G401 (cell line): Measurements from ENCODE around the gene ZNF423. TPM values are rescaled to one million over a fixed set of nuclear protein-coding genes. Genes with fewer than 3 reads are reported as not detected.
"Not testable (repeated sequence)": the region's sequence is repeated elsewhere in the genome, so short reads cannot be mapped to it uniquely, and the experiment has no call there.

Experiments used
- DNase-seq: peaks from one replicate; pipeline ENCODE4 v3.0.0-alpha.2; 2015; ENCODE audit warnings: low spot score
- in situ Hi-C: cut with HindIII; loops from 2 replicates; pipeline ENCODE4 v1.10.0; 2016; ENCODE audit warnings: low sequenced_read_pairs, mixed read lengths
- total RNA-seq: library from RNA; depleted of rRNA; stranded (reverse); fragments of >200 nt; shearing (Covaris generic); gene quantifications from 2 replicates; pipeline ENCODE4 v1.2.3, GENCODE V29; 2014

The ZNF423 gene
- total RNA-seq, 1 experiment from 2014 or later = 0.07 TPM

DNA sequence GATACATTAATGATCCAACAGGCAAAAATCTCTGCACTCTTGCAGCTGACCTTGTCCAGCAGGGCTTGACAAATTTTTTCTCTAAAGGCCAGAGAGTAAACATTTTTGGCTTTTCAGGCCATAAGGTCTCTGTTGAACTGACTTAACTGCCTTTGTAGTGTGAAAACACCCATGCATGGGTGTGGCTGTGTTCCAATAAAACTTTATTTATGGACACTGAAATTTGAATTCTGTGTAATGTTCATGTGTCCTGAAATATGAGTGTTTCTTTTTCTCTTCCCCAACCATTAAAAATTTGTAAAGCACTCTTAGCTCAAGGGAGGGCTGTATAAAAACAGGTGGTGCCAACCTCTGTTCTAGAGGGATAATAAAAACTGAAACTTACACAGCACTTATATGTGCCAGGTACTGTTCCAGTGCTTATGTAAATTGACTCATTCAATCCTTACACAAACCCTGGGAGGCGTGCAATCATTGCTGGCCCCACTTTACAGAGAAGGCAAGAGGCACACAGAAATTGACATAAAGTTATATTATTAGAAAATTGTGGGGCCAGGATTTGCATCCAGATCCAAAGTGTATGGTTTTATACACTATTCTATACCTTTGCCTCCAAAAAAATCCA is 18.8 kb upstream of the ZNF423 start:
- in situ Hi-C loops = no loop called here
- no peak for DNase-seq

DNA sequence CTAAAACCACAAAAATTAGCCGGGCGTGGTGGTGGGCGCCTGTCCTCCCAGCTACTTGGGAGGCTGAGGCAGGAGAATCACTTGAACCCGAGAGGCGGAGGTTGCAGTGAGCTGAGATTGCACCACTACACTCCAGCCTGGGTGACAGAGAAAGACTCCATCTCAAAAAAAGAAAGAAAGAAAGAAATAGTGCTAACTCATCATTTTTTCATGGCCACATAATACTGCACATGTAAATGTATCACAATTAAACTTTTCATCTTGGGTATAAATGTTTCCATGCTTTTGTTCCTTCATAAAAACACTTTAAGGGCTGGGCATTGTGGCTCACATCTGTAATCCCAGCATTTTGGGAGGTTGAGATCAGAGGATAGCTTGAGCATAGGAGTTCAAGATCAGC is 15.9 kb upstream of the ZNF423 start:
- DNase-seq, in situ Hi-C loops: not testable (repeated sequence)

DNA sequence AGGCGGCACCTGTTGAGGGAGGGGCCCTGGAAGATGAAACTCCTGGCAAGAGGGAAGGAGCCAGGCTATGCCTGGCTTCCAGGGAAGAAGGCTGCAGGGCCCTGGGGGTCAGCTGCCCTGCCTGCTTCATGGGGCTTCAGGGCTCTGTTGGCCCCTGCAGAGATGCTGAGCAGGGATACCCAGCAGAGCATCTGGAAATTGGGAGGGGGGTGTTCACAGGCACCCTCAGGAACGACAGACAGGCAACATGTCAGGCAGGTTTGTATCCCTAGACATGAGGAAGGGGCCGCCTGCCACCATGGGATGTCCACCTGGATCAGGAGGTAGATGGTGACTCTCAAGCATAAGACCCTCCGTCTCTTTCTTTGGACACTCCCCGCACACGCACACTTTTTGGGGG is 13.8 kb upstream of the ZNF423 start:
- DNase-seq = no peak
- in situ Hi-C loops = no loop called here

DNA sequence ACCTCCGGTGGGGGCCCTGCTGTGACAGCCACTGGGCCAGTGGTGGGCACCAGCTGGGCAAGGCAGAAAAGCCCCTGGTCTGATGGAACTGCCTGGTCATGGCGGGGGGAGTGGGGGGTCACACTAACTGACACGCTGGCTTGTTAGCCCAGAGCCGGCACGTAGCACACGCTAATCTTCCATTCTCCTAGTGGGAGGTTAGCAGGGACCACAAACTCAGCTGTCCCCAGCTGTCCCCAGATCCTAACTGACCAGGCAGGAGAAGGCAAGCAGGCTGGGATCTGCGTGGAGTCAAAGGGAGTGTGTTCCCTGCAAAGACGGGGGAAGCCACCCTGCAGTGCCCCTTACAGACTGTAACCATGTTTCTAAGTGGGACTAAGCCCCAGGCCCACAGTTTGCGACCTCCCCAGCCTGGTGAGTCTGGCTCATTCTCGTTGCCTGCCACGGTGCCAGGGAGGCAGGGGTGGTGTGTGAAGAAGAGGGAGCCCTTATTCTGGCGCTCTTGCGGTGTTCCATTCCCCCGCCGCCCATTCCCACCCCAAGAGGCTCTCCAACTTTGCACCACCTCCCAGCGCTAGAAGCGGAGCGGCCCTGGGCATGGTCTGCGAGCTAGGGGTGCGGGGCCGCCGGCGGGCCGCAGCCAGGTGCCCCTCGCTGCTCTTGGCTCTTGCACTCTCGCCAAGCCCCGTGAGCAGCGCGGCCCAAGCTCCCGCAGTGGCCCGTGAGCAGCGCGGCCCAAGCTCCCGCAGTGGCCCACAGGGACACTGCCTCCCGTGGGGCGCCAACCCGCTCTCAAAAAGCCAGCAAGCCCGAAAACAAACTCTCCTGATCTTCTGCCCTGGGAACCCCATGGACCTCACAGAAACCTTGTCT is 12.1 kb upstream of the ZNF423 start:
- DNase-seq = no peak
- in situ Hi-C loops = no loop called here

DNA sequence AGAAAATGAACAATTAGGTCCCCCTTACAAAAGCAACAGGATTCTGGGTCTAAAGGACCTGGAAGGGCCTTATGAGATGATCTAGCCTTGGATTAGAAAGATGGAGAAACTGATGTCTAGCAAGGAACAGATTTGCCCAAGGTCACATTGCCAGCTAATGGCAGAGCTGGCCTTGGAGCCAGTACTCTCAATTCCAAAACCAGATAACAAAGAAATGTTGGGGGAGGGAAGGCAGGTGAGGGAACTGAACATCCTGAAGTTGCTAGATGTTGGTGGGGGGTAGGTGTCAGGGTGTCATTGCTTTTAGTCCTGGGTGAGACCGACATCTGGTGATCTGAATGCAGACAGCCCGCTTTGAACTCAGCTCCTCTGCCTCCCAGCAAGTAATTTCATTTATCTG is 11.3 kb upstream of the ZNF423 start:
- DNase-seq = no peak
- in situ Hi-C loops = no loop called here

DNA sequence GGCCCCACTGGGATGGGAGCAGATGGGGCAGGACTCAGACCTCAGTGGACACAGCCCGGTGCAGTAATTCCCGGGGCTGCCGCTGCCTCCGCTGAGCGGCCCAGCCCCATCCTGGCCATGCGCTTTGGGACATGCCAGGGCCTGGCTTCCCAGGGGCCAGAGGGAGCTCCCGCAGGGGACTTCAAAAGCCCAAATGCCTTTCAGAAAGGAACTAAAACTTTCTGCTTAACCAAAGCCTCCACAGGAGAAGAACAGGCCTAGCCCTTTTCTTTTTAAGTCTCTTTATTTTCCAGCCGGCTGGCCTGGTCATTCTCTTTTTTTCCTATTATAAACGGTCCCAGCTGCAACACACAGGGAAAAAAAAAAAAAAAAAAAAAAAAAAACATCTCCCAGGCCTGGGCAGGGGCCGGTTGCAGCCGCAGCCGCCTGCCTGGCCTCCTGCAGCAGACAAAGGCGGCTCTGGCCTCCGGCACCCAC is 10.7 kb upstream of the ZNF423 start:
- in situ Hi-C loops = no loop called here
- DNase-seq = no peak

DNA sequence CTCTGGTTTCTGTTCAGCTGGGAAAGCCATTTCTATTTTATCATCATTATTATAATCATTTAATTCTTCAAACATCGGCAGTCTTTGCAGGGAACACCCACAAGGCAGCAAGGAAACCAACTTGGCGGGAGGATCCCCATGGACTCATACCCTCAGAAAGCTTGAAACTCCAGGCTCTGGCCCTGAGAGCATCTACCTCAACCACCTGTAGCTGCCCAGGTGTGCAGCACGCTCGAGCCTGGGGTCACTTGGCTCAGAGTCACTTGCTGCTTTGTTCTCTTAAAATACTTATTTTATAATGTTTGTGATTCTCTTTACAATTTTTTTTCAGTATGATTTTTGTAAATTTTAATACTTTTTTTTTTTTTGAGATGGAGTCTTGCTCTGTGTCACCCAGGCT is 6.8 kb upstream of the ZNF423 start:
- in situ Hi-C loops = no loop called here
- no peak for DNase-seq

DNA sequence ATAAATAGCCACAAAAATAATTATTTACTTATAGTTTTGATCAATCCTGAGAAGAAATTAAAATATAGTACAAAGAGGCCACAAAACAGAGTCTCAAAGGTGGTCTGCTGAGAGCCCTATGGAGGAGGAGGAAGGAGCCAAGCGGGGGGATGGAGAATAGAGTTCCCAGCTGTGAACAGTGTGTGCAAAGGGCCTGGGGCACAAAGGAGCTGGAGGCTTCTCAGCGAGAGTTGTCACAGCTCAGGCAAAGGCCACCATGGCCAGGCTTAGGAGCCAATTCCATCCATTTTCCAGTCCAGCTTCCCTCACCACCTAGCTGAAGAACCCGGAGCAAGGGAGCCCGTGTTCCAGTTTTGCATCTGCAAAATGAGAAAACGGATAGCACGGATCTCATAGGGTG is 5.4 kb upstream of the ZNF423 start:
- in situ Hi-C loops = no loop called here
- no peak for DNase-seq

DNA sequence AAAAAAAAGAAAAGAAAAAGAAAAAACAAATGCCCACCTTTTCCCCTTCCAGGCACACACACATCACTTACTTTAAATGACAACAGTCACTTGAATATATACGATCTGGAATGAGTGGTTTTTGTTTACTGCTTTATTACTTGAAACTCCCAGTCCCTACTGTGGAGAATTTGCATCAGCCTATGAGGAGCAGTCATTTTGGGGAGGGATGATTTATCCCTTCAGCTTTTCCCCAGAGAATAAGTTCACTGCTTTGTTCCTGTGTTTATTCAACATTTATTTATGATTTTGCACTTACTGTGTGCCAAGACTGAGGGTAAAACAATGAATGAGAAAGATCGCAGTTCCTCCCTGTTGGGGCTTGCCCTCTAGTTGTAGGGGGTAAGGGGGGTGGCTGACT is 4.7 kb upstream of the ZNF423 start:
- in situ Hi-C loops = no loop called here
- DNase-seq = no peak

DNA sequence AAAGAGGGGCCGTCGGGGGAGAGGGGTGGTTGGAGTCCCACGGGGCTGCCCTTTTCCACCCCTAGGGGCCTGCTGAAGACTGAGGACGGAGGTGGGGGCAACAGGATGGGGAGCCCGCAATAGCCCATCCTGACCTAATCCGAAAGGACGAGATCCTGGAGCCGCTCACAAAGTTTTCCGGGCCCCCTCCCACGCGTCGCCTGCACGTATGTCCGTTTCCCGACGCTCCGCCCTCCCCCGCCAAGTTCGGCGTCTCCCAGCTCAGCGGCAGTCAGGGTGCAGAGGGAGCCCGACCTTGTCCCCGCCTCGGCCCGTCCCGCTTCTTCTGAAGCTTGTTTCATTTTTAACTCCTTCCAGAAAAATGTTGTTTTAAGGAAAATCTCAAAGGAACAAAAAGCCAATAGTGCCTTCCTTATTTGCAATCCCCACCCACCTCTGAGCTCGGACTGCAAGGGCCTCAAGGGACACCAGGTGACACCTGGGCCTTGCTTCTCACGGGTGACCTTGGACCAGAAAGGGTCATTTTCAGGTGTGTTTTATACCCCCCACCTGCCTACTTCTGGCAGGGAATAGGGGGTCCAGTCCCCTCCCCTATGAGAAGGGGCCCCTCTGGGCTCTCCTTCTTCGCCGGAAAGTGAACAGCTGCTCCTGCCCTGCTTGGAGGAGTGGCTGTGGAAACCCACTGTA is 3.4 kb upstream of the ZNF423 start:
- in situ Hi-C loops = no loop called here
- DNase-seq = no peak

DNA sequence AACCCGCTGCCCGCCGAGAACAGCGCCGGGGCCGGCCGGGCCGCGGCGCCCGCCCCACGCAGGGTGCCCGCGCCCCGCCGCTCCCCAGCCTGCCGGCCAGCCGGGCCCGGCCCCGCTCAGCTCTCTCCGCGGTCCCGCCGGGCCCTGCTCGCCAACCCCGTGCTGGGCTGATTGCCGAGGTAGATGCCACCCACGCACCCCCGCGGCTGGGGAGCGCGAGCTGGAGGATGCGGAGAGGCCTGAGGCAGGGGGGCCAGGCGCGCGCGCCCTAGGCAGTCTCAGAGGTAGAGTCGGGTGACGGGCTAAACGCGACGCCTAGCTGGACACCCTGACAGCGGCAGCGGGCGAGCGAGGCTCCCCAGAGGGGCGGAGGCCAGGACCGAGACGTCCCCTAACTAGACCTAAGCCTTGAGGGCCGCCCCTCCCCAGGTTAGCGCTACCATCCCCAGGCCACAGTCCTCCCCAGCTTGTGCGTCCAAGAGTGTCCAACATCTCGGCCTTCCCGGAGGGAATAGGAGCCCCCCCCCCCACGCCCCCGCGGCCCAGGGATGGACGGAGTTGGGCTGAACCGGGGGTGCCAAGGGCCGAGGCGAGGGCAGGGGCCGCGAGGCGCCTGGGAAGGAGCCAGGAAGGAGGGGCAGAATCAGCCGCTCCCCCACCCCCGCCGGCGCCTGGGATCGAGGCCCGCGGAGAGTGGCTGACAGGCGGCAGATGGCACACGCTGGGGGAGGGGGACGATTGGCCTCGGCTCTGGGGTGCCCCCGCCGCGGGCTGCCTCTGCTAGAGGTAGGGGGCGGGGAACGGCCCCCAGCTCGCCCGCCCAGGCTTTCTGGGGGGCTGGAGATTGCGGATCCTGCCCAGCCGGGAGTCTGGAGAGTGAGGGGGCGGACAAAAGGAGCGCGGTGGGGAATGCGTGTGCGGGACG is 2.5 kb upstream of the ZNF423 start:
- in situ Hi-C loops = no loop called here
- peak; percentile 42 for DNase-seq

DNA sequence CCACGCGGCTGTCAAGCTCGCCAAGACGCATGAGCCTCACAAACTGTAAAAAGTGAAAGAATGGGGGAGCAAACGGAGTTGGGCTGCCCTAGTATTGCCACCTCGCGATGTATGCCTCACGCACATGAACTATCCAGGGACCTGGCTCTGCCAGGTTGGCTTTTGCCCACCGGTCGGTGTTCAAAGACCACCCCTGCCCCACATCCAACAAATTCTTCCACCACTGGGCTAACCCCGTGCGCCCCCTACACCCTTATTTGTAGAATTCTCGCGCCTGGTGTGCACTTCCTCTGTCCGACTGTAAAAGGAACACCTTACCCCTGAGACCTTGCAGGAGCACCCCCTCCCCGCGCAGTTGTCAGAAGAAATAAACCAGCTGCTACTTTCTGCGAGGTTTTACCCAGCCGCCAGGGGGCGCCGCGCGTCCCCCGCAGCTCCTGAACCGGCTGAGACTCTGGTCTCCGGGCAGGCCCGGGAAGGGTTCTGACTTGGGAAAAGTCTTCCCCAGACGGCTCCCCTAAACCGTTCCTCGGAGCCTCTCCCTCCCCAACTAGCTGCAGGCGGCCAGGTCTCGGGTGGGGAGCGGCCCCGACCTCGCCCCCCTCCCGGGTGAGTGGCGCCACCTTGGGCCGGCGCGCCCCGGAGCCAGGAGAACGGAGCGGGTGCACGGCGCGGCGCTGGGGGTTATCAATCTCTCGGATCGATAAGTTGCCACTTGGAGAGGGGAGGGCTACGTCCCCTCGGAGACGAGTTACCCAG is 1.7 kb upstream of the ZNF423 start:
- in situ Hi-C loops = no loop called here
- peak; percentile 39 for DNase-seq

DNA sequence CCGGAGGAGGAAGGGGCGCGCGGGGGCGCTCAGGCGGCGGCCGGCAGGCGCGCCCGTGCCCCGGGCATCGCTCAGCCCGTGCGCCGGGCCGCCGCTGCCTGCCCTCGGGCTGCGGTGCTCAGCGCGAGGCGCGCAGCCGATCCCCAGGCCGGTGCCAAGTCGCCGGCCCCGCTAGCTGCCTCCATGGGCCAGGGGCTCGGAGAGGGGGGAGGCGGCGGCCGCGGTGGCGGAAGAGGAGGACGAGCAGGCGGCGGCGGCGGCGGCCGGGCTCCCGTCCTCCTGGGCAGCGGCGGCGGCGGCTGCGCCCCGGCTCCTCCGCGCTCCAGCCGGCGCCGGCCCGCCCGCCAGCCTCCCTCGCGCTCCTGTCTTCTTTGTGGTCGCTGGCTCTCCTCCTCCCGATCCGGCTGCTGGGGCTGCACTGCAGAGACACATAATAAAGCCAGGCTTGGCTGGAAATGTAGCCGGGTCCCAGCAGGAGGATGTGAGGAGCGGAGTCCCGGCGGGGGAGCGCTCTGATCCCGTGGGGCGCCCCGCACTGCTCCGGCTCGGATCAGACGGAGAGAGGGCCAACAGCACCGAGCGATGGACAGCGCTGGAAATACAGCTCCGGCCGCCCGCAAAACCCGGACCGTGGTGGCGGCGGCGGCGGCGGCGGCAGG is 889 bp upstream of the ZNF423 start:
- in situ Hi-C loops = no loop called here
- peak; percentile 78 for DNase-seq

DNA sequence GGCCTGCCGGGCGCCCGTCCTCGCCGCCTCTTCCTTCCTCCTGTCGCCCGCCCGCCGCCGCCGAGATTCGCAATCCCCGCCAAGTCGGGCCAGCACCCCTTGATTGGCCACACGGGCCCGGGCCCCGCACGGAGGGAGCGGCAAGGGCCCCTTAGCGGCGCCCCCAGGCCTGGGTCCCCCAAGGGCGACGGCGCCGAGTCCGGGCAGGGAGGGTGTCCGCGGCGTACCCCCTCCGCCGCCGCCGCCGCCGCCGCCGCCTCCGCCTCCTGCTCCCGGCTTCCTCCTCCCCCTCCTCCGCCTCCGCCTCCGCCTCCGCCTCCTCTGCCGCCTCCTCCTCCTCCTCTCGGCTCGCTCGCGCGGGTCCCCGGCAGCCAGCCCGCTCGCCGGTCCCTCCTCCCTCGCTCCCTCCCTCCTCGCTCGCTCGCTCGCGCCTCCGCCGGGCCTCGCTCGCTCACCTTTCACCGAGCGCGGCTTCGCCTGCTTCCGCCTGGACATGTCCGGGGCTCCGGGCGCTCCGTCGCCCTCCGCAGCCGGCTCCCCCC is 561 bp downstream of the ZNF423 start:
- in situ Hi-C loops = no loop called here
- peak; percentile 81 for DNase-seq

DNA sequence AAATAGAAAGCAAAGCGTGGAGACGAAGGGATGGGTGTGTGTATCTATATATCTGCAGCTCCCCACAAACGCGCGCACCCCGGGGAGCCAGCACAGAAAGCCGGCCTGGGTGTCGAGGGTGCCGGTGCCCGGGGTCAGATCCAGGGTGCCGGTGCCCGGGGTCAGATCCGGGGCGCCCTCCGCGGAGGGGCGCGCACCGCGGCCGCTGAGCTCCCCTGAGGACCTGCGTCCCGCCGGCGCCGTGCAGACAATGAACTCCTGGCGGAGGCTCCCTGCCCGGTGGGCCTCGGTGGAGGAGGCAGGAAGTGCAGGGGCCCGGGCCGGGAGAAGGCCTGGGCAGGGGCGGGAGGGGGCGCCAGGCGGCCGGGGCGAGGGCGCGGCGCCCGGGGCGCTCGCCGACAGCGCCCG is 1.1 kb downstream of the ZNF423 start:
- in situ Hi-C loops = no loop called here

DNA sequence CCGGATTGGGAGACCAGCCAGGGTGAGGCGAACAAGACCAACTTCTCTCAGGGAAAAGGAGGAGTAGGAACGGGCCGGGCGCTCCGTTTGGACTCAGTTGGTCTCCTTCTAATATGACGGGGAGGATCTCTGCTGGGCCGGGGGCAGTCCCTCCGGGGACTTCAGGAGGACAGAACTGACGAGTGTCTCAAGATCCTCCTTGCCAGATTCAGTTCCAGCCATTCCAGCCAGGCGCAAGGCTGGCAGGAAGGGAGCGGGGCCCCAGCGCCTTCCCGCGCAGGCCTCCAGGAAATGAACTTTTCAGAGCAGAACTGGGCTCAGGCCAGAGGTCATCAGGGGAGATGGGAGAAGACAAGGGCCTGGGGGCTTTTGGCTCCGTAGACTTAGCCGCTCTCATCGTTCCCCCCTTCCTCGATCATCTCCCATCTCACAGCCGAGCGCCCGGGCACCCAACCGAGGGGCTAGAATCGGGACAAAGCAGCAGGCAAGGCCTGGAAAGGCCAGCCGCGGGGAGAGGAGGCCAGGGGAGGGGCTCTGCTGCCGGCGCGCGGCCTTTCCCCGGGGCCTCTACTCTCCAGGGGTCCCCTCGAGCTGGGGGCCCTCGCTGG is 1.6 kb downstream of the ZNF423 start:
- in situ Hi-C loops = no loop called here
- DNase-seq = no peak

More for the DNA sequence above, 1.1 kb downstream of the ZNF423 start:
- no peak for DNase-seq

DNA sequence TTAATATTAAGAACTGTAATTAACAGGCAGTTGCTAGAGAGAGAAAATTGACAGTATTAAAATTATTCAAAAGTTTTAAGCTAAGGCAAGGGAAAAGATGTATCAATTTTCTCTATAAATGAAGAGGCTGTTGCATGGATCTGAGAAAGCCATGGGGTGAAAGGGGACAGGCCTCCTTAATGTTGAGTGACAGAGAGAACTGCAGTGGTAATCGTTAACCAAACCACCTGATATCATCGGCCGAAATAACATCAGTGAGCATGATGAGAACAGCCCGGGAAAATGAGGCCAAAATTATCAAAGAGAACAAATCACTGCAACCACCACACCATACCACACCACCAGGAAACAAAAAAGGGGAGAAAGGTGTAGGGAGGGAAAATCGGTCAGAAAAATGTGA is 3.6 kb downstream of the ZNF423 start:
- in situ Hi-C loops = no loop called here
- no peak for DNase-seq
